H9 (cell line): Measurements from ENCODE around the gene MYL6B. TPM values are rescaled to one million over a fixed set of nuclear protein-coding genes. Genes with fewer than 3 reads are reported as not detected.

Experiments
- DNase-seq: peaks from one replicate; pipeline ENCODE4 v3.0.0-alpha.2; 2017
- H2AFZ ChIP-seq: one replicate; pipeline ENCODE4 v1.6.1; 2013; ENCODE audit warnings: mild to moderate bottlenecking, low read length, control low read depth, moderate library complexity
- H2AK5ac ChIP-seq: 2 replicates; pipeline ENCODE4 v1.6.1; 2013; ENCODE audit warnings: low read length, control low read depth, mixed read lengths; ENCODE audit not compliant: insufficient read length
- H2BK120ac ChIP-seq: one replicate; pipeline ENCODE4 v1.6.1; 2013; ENCODE audit warnings: low read depth, mild to moderate bottlenecking, low read length, control low read depth, inconsistent platforms; ENCODE audit not compliant: poor library complexity, severe bottlenecking
- H2BK12ac ChIP-seq: 2 replicates; pipeline ENCODE4 v1.6.1; 2013; ENCODE audit warnings: low read length, control low read depth, mixed read lengths, low read depth; ENCODE audit not compliant: insufficient read length
- H2BK15ac ChIP-seq: 2 replicates; pipeline ENCODE4 v1.6.1; 2013; ENCODE audit warnings: low read depth, low read length, control low read depth
- H2BK20ac ChIP-seq: one replicate; pipeline ENCODE4 v1.6.1; 2013; ENCODE audit warnings: low read depth, mild to moderate bottlenecking, low read length, control low read depth, inconsistent platforms; ENCODE audit not compliant: poor library complexity, severe bottlenecking
- H2BK5ac ChIP-seq: 2 replicates; pipeline ENCODE4 v1.6.1; 2013; ENCODE audit warnings: low read length, control low read depth, mixed read lengths; ENCODE audit not compliant: insufficient read length
- H3K14ac ChIP-seq: 2 replicates; pipeline ENCODE4 v1.6.1; 2013; ENCODE audit warnings: low read length, control low read depth; ENCODE audit not compliant: insufficient read depth
- H3K18ac ChIP-seq: 2 replicates; pipeline ENCODE4 v1.6.1; 2013; ENCODE audit warnings: low read depth, mild to moderate bottlenecking, mixed read lengths, low read length, control low read depth; ENCODE audit not compliant: insufficient read length
- H3K23ac ChIP-seq: 2 replicates; pipeline ENCODE4 v1.6.1; 2013; ENCODE audit warnings: low read length, control low read depth, mixed read lengths, low read depth; ENCODE audit not compliant: insufficient read length
- H3K23me2 ChIP-seq: 2 replicates; pipeline ENCODE4 v1.6.1; 2013; ENCODE audit warnings: low read depth, mild to moderate bottlenecking, mixed read lengths, low read length, control low read depth; ENCODE audit not compliant: insufficient read length, poor library complexity, severe bottlenecking
- H3K27ac ChIP-seq: 2 replicates; pipeline ENCODE4 v1.5.1; 2013; ENCODE audit warnings: low read length, control low read depth, mixed read lengths, low read depth; ENCODE audit not compliant: insufficient read length
- H3K27me3 ChIP-seq: 2 replicates; pipeline ENCODE4 v1.6.1; 2013; ENCODE audit warnings: low read length, control low read depth, inconsistent platforms; ENCODE audit not compliant: insufficient read depth
- H3K4ac ChIP-seq: 2 replicates; pipeline ENCODE4 v1.6.1; 2013; ENCODE audit warnings: low read depth, mild to moderate bottlenecking, control low read depth, inconsistent platforms, low read length, moderate library complexity
- H3K4me1 ChIP-seq: 2 replicates; pipeline ENCODE4 v1.6.1; 2013; ENCODE audit warnings: low read length, control low read depth, inconsistent platforms; ENCODE audit not compliant: insufficient read depth
- H3K4me2 ChIP-seq: 2 replicates; pipeline ENCODE4 v1.6.1; 2013; ENCODE audit warnings: low read length, control low read depth, mixed read lengths; ENCODE audit not compliant: insufficient read length, insufficient read depth
- H3K56ac ChIP-seq: 2 replicates; pipeline ENCODE4 v1.6.1; 2013; ENCODE audit warnings: low read depth, mild to moderate bottlenecking, mixed read lengths, low read length, control low read depth; ENCODE audit not compliant: insufficient read length
- H3K79me1 ChIP-seq: 2 replicates; pipeline ENCODE4 v1.6.1; 2013; ENCODE audit warnings: low read depth, mild to moderate bottlenecking, moderate library complexity, low read length, control low read depth, inconsistent platforms; ENCODE audit not compliant: insufficient read depth, poor library complexity, severe bottlenecking
- H3K79me2 ChIP-seq: 2 replicates; pipeline ENCODE4 v1.6.1; 2013; ENCODE audit warnings: low read length, control low read depth, inconsistent platforms; ENCODE audit not compliant: insufficient read depth
- H3K9ac ChIP-seq: 2 replicates; pipeline ENCODE4 v1.6.1; 2013; ENCODE audit warnings: low read length, control low read depth, mixed read lengths; ENCODE audit not compliant: insufficient read length; ENCODE audit errors: extremely low read depth
- H3K9me3 ChIP-seq: one replicate; pipeline ENCODE4 v1.6.1; 2013; ENCODE audit warnings: low read depth, low read length, inconsistent platforms; ENCODE audit not compliant: control insufficient read depth
- H3T11ph ChIP-seq: one replicate; pipeline ENCODE4 v1.6.1; 2013; ENCODE audit warnings: mild to moderate bottlenecking, low read length, control low read depth, inconsistent platforms
- H4K20me1 ChIP-seq: one replicate; pipeline ENCODE4 v1.6.1; 2013; ENCODE audit not compliant: control insufficient read depth, insufficient read length, insufficient read depth
- H4K5ac ChIP-seq: 2 replicates; pipeline ENCODE4 v1.6.1; 2013; ENCODE audit warnings: low read depth, mild to moderate bottlenecking, mixed read lengths, low read length, control low read depth; ENCODE audit not compliant: insufficient read length
- H4K8ac ChIP-seq: replicated peaks from 2 replicates; pipeline ENCODE4 v1.6.1; 2013; ENCODE audit warnings: low read length, control low read depth, mixed read lengths, low read depth; ENCODE audit not compliant: insufficient read length
- H4K91ac ChIP-seq: 2 replicates; pipeline ENCODE4 v1.6.1; 2013; ENCODE audit warnings: low read depth, mild to moderate bottlenecking, moderate library complexity, mixed read lengths, low read length, control low read depth; ENCODE audit not compliant: insufficient read length
- H3K27ac Mint-ChIP-seq, 3 experiments: 2 replicates in 2 of 3; 3 replicates in 1 of 3; pipeline ENCODE4 v1.8.0; 2020 to 2021; ENCODE audit warnings: mixed read lengths in 3 of 3, mild to moderate bottlenecking in 1 of 3, moderate library complexity in 1 of 3
- H3K27me3 Mint-ChIP-seq: 2 replicates; pipeline ENCODE4 v1.8.0; 2021; ENCODE audit warnings: low read depth, mild to moderate bottlenecking, moderate library complexity, mixed read lengths
- H3K36me3 Mint-ChIP-seq, 3 experiments: 2 replicates in 2 of 3; 3 replicates in 1 of 3; pipeline ENCODE4 v1.8.0; 2020 to 2021; ENCODE audit warnings: low read depth in 3 of 3, mixed read lengths in 3 of 3; ENCODE audit not compliant: insufficient read depth in 1 of 3
- H3K4me1 Mint-ChIP-seq, 2 experiments: 2 replicates each; pipeline ENCODE4 v1.8.0; 2020; ENCODE audit warnings: mixed read lengths in 2 of 2
- H3K4me3 Mint-ChIP-seq, 2 experiments: 2 replicates in 1 of 2; 3 replicates in 1 of 2; pipeline ENCODE4 v1.8.0; 2020 to 2021; ENCODE audit warnings: mild to moderate bottlenecking in 2 of 2, mixed read lengths in 2 of 2, moderate library complexity in 1 of 2
- H3K9me3 Mint-ChIP-seq, 2 experiments: 2 replicates in 1 of 2; 3 replicates in 1 of 2; pipeline ENCODE4 v1.8.0; 2020; ENCODE audit warnings: mild to moderate bottlenecking in 2 of 2, mixed read lengths in 2 of 2, moderate library complexity in 1 of 2
- WGBS: extraction: QIAGEN DNeasy Blood & Tissue Kit; methylation state at CpG from one replicate; pipeline ENCODE4 v1.1.7; 2013; ENCODE audit warnings: missing lambda C conversion rate, low lambda C conversion rate, mixed read lengths; ENCODE audit not compliant: insufficient read length; ENCODE audit errors: extremely low coverage; 5-methylcytosine and 5-hydroxymethylcytosine counted together
- long read RNA-seq: library from polyadenylated mRNA; unstranded; transcript quantifications from one replicate; pipeline ENCODE4 v2.0.0, GENCODE V29; 2020
- total RNA-seq: library from RNA; stranded (reverse); gene quantifications from 2 replicates; pipeline ENCODE4 v1.2.1, GENCODE V29; 2021
- TF ChIP-seq, protein P1 (sequence below): fragments of 200-600 bp; sonication (generic); conservative IDR thresholded peaks from 3 replicates; pipeline ENCODE4 v1.8.0; 2021; ENCODE audit warnings: antibody characterized with exemption, mild to moderate bottlenecking

MYL6B gene
- total RNA-seq = 165 and 168 TPM in 2 replicates
- long read RNA-seq, transcript MYL6B-201 (5 exons, 1,258 nt) = major isoform, 5 of 74 reads
- long read RNA-seq, partial matches to known transcripts = 17 of 74 reads
- long read RNA-seq, other reads (novel, unspliced or antisense) = 51 of 74 reads

DNA sequence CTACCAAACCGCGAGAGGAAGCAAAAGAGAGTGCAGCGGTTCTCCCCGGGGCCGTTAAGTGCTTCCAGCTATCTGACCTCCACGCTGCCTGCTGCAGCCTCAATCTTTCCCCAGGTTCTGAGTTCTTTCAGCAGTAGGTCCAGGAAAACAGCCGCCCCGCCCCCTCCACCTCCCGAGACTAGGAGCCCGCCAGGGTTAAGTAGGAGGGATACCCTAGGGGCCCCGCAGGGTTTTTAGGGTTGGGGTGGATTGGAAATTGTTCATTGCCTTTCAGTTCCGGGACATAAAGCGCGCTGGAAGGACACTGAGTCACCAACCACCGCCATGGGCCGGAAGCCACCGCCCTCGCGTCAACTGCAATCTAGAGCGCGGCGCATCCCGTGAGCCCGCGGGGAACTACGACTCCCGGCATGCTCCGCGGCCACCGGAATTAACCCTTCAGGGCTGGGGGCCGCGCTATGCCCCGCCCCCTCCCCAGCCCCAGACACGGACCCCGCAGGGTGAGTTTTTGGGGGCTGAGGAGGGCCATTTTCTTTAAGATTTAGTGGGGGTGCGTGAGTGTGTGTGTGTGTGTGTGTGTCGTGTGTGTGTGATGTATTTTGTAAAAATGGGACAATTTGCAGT is at the start of gene MYL6B:
Gene MYL6B (plus strand): TSS at position 456 of the 624 bp plus-strand sequence. CDS start 1,332 bp downstream, outside the sequence.
- Histone ChIP-seq H3K79me1 (no peaks in the 10 kb centered on the region), H3T11ph (no peak within 1 kb of the TSS), H2BK5ac (no peak within 1 kb of the TSS), H4K8ac (no peak within 1 kb of the TSS), H4K91ac (no peak within 1 kb of the TSS), H2BK12ac (no peak within 1 kb of the TSS), H3K18ac (no peak within 1 kb of the TSS), H4K5ac (no peak within 1 kb of the TSS), H3K56ac (no peak within 1 kb of the TSS), H3K27me3 (no peaks in the 10 kb centered on the region), H3K23me2 (peaks cover 12% of the 10 kb centered on the region), H3K79me2 (no peaks in the 10 kb centered on the region; the same call in 1 of the 2 replicates), H3K4ac (no peak within 1 kb of the TSS; the same call in 1 of the 2 replicates), H2AFZ (no peak within 1 kb of the TSS), H3K9me3 (no peaks in the 10 kb centered on the region), H4K20me1 (no peaks in the 10 kb centered on the region), H2BK120ac (peak within 1 kb of the TSS; percentile 63), H2BK20ac (no peak within 1 kb of the TSS), H3K4me2 (peak within 1 kb of the TSS; percentile 83), H2BK15ac (no peak within 1 kb of the TSS), H3K14ac (peak within 1 kb of the TSS; percentile 49; the same call in 1 of the 2 replicates), H3K27ac (no peak within 1 kb of the TSS), H3K4me1 (0 out of 2 replicates have a peak, but pooled peaks cover 2% of the 10 kb centered on the region), H2AK5ac (no peak within 1 kb of the TSS), H3K9ac (peak within 1 kb of the TSS; percentile 82), H3K23ac (no peak within 1 kb of the TSS)
- Mint-ChIP-seq H3K4me1 (peaks cover 24 to 30% of the 10 kb centered on the region in 2 experiments), H3K4me3 (peak within 1 kb of the TSS; percentile 90 to 95), H3K27ac (peak within 1 kb of the TSS; percentile 94 to 99 (median 94); a peak in 6 of 7 replicates), H3K36me3 (peaks cover 16 to 27% (median 22%) of the 10 kb centered on the region in 3 experiments; a peak in 6 of 7 replicates), H3K27me3 (no peaks in the 10 kb centered on the region; the same call in 1 of the 2 replicates), H3K9me3 (no peaks in the 10 kb centered on the region; a peak in 1 of 5 replicates)
- TF ChIP-seq, protein P1, sequence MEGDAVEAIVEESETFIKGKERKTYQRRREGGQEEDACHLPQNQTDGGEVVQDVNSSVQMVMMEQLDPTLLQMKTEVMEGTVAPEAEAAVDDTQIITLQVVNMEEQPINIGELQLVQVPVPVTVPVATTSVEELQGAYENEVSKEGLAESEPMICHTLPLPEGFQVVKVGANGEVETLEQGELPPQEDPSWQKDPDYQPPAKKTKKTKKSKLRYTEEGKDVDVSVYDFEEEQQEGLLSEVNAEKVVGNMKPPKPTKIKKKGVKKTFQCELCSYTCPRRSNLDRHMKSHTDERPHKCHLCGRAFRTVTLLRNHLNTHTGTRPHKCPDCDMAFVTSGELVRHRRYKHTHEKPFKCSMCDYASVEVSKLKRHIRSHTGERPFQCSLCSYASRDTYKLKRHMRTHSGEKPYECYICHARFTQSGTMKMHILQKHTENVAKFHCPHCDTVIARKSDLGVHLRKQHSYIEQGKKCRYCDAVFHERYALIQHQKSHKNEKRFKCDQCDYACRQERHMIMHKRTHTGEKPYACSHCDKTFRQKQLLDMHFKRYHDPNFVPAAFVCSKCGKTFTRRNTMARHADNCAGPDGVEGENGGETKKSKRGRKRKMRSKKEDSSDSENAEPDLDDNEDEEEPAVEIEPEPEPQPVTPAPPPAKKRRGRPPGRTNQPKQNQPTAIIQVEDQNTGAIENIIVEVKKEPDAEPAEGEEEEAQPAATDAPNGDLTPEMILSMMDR = no peak
- WGBS = no CpG with 5 or more reads among the region's 37 CpGs
- peak; percentile 94 for DNase-seq
